Activated CD8-positive, alpha-beta T cell treated with anti-CD3 and anti-CD28 coated beads for 36 hours (primary cell): ENCODE measurements around the gene SVIL. TPM values are rescaled to one million over a fixed set of nuclear protein-coding genes. Genes with fewer than 3 reads are reported as not detected.

Experiments
- ATAC-seq: fragments of 200-7000 bp; cut with Tn5 transposase; one replicate; pipeline ENCODE4 v1.10.0; 2021; ENCODE audit warnings: mild to moderate bottlenecking, moderate library complexity
- CTCF ChIA-PET: fragments of 350-600 bp; sonication (Branson Sonifier 250); formaldehyde crosslinking; loops from one replicate; lab custom pipeline; 2021; ENCODE audit warnings: antibody characterized with exemption; lab: Charles Lee
- POLR2A ChIA-PET: fragments of 350-600 bp; sonication (Branson Sonifier 250); formaldehyde crosslinking; loops from one replicate; lab custom pipeline; 2021; ENCODE audit warnings: antibody characterized with exemption; lab: Charles Lee
- DNase-seq: peaks from one replicate; pipeline ENCODE4 v3.0.0-alpha.2; 2020
- H3K27ac Mint-ChIP-seq: one replicate; pipeline ENCODE4 v1.8.0; 2021; ENCODE audit warnings: mild to moderate bottlenecking, mixed read lengths
- H3K27me3 Mint-ChIP-seq: one replicate; pipeline ENCODE4 v1.8.0; 2021; ENCODE audit warnings: mixed read lengths
- H3K36me3 Mint-ChIP-seq: one replicate; pipeline ENCODE4 v1.8.0; 2021; ENCODE audit warnings: low read depth, mixed read lengths
- H3K4me1 Mint-ChIP-seq: one replicate; pipeline ENCODE4 v1.8.0; 2021; ENCODE audit warnings: low read depth, mixed read lengths
- H3K4me3 Mint-ChIP-seq: one replicate; pipeline ENCODE4 v1.8.0; 2021; ENCODE audit warnings: mild to moderate bottlenecking, moderate library complexity, mixed read lengths
- H3K9me3 Mint-ChIP-seq: one replicate; pipeline ENCODE4 v1.8.0; 2021; ENCODE audit warnings: mixed read lengths
- intact Hi-C: fragments of 100-400 bp; cut with micrococcal nuclease; formaldehyde crosslinking; loops from one replicate; pipeline ENCODE4 v1.10.0; 2022
- total RNA-seq, 2 experiments: library from RNA; stranded (reverse); gene quantifications; one replicate each; pipeline ENCODE4 v1.2.3, GENCODE V29; 2021
- TF ChIP-seq, protein P1 (sequence below): fragments of 200-600 bp; IDR thresholded peaks from one replicate; pipeline ENCODE4 v1.8.0; 2022; ENCODE audit warnings: antibody characterized with exemption, mild to moderate bottlenecking

The SVIL gene
- total RNA-seq, 2 experiments from 2014 or later: 7.9 to 8.9 TPM

DNA sequence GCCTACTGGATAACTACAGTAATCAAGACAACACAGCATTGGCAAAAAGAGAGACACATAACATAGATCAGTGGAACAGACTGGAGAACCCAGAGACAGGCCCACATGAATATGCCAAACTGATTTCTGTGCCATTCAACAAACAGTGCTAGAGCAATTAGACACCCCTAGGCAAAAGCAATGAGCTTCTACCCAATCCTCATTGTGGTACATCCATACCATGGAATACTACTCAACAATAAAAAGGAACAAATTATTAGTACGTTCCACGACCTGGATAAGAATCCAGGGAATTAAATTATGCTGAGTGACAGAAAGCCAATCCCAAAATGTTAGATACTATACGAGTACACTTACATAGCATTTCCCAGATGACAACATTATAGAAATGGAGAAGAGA is 2.8 kb upstream of the SVIL start:
- TF ChIP-seq, protein P1, sequence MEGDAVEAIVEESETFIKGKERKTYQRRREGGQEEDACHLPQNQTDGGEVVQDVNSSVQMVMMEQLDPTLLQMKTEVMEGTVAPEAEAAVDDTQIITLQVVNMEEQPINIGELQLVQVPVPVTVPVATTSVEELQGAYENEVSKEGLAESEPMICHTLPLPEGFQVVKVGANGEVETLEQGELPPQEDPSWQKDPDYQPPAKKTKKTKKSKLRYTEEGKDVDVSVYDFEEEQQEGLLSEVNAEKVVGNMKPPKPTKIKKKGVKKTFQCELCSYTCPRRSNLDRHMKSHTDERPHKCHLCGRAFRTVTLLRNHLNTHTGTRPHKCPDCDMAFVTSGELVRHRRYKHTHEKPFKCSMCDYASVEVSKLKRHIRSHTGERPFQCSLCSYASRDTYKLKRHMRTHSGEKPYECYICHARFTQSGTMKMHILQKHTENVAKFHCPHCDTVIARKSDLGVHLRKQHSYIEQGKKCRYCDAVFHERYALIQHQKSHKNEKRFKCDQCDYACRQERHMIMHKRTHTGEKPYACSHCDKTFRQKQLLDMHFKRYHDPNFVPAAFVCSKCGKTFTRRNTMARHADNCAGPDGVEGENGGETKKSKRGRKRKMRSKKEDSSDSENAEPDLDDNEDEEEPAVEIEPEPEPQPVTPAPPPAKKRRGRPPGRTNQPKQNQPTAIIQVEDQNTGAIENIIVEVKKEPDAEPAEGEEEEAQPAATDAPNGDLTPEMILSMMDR: no peak
- CTCF ChIA-PET: no interaction called here
- H3K36me3 Mint-ChIP-seq: peaks cover 5% of the 10 kb centered on the region
- peaks cover 41% of the 10 kb centered on the region for H3K4me1 Mint-ChIP-seq
- no peak for ATAC-seq
- H3K4me3 Mint-ChIP-seq: no peak overlapping the region
- H3K27ac Mint-ChIP-seq: no peak overlapping the region
- no peaks in the 10 kb centered on the region for H3K9me3 Mint-ChIP-seq
- POLR2A ChIA-PET: interaction anchor here (1.0 kb wide), 1 partner anchor 10 kb away, joined by 3 read pairs; no protein-coding TSS in a partner anchor
- no peaks in the 10 kb centered on the region for H3K27me3 Mint-ChIP-seq
- intact Hi-C loops: no loop called here
- no peak for DNase-seq

DNA sequence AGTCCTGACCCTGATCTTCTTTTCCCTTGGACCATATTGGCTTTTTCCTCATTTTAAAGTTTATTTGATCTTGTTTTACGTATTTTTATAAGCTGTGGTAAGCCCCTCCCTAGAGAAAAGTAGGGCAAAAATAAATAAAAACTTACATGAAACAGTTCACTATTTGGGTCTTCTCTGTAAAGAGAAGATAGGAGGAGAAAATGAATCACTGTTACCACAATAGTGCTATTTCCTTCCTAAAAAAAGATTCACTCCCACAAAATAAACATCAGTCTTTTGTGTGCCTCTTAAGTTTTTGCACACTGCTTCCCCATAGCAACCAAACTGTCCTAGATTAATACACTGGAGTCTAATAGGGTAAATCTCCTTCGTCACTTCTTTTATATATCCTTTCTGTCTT is 1.4 kb upstream of the SVIL start:
- no peak overlapping the region for H3K4me3 Mint-ChIP-seq
- intact Hi-C loops: no loop called here

DNA sequence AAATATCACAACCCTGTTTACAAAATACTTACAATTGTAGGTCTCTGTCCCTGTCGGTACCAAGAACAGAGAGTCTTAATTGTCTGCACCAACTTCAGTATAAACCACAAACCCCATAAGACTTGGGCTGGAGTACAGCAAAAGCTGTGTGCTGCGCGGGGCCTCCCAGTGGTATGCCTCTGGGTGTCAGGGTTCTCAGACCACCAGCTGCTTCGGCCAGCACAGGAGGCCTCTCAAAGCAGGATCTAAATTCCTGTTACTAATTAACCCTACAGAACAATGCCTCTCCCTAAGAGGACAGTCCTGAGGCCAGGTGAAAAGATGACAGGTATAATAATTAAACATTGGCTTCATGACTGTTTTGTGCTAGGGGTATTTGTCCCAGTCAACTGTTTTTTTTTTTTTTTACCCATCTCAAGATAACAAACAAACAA is 957 bp upstream of the SVIL start:
- H3K27ac Mint-ChIP-seq: peak overlapping the region; percentile 41
- H3K9me3 Mint-ChIP-seq: no peaks in the 10 kb centered on the region
- no peaks in the 10 kb centered on the region for H3K27me3 Mint-ChIP-seq
- H3K4me3 Mint-ChIP-seq: no peak overlapping the region
- POLR2A ChIA-PET: no interaction called here
- ATAC-seq: no peak
- peaks cover 43% of the 10 kb centered on the region for H3K4me1 Mint-ChIP-seq
- CTCF ChIA-PET: interaction anchor here (1.1 kb wide), 1 partner anchor 98 kb away, joined by 4 read pairs; no protein-coding TSS in a partner anchor
- peak; percentile 24 for DNase-seq
- TF ChIP-seq, protein P1: no peak
- peaks cover 5% of the 10 kb centered on the region for H3K36me3 Mint-ChIP-seq
- intact Hi-C loops: no loop called here

More for the DNA sequence above, 1.4 kb upstream of the SVIL start:
- POLR2A ChIA-PET: no interaction called here
- TF ChIP-seq, protein P1: no peak
- H3K36me3 Mint-ChIP-seq: peaks cover 5% of the 10 kb centered on the region
- H3K9me3 Mint-ChIP-seq: no peaks in the 10 kb centered on the region
- peaks cover 43% of the 10 kb centered on the region for H3K4me1 Mint-ChIP-seq
- peak; percentile 31 for ATAC-seq
- CTCF ChIA-PET: no interaction called here
- DNase-seq: no peak
- no peak overlapping the region for H3K27ac Mint-ChIP-seq
- no peaks in the 10 kb centered on the region for H3K27me3 Mint-ChIP-seq

DNA sequence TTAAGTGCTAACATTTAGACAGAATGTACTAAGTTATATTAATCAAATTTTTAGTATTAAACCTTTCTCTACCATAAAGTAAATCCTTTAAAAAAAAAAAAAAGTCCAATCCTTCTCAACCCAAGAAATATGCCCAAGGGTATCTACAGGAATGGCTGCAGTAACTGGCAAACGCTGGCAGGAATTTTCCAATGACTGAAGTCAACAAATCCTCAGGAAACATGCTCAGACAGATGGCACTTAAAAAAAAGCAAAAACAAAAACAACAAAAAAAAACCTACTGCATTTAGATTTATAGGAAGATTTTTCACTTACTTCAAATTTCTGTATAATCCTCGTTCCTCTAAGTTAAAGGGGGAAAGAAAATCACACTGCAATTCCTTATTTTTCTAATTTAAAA is 666 bp downstream of the SVIL start:
- no peaks in the 10 kb centered on the region for H3K9me3 Mint-ChIP-seq
- CTCF ChIA-PET: interaction anchor here (0.7 kb wide), 1 partner anchor 1052 kb away, joined by 4 read pairs; no protein-coding TSS in a partner anchor

DNA sequence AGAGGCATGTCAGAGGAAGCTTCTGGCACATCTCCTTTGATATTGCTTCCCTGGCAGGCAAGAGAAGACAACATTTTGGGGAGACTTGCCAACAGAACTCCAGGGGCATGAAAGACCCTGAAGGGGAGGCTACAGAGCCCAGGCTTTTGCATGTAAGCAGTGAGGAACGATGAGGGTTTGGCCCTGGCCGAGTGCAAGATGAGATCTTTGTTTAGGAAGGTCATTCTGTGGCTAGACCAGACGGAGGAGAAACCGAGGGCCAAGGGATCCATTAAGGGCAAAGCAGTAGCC is 3.8 kb downstream of the SVIL start:
- H3K27ac Mint-ChIP-seq: no peak overlapping the region
- POLR2A ChIA-PET: no interaction called here
- TF ChIP-seq, protein P1: no peak

More for the DNA sequence above, 666 bp downstream of the SVIL start:
- DNase-seq: no peak
- TF ChIP-seq, protein P1: no peak
- no peak for ATAC-seq
- Mint-ChIP-seq H3K4me3 (no peak overlapping the region), H3K4me1 (peaks cover 39% of the 10 kb centered on the region), H3K36me3 (peaks cover 5% of the 10 kb centered on the region), H3K27ac (no peak overlapping the region), H3K27me3 (peaks cover 1% of the 10 kb centered on the region)
- intact Hi-C loops: no loop called here
- POLR2A ChIA-PET: no interaction called here

More for the DNA sequence above, 3.8 kb downstream of the SVIL start:
- ATAC-seq (no peak), DNase-seq (no peak)
- intact Hi-C loops: no loop called here
- Mint-ChIP-seq H3K4me3 (no peak overlapping the region), H3K27me3 (peaks cover 1% of the 10 kb centered on the region), H3K36me3 (no peaks in the 10 kb centered on the region), H3K9me3 (no peaks in the 10 kb centered on the region), H3K4me1 (peaks cover 32% of the 10 kb centered on the region)
- CTCF ChIA-PET: no interaction called here
